Peyer's patch (tissue), 4 donors: ENCODE results near the gene KRT14.
"Not testable (repeated sequence)": the region's sequence is repeated elsewhere in the genome, so short reads cannot be mapped to it uniquely, and the experiment has no call there.

Source experiments
- CTCF ChIP-seq, 6 experiments: fragments of 450-650 bp in 4 of 6; fragments of 200-600 bp in 2 of 6; sonication (generic) in 1 of 6; IDR thresholded peaks; one replicate each; pipeline ENCODE4 v1.5.1; 2017 to 2019; ENCODE audit warnings: antibody characterized with exemption in 6 of 6, mild to moderate bottlenecking in 3 of 6, moderate library complexity in 1 of 6
- POLR2A ChIP-seq, 2 donors: fragments of 450-650 bp; IDR thresholded peaks; one replicate each; pipeline ENCODE4 v1.5.1; 2017; ENCODE audit warnings: antibody characterized with exemption in 2 of 2, mild to moderate bottlenecking in 2 of 2, moderate library complexity in 2 of 2

- TF ChIP-seq CTCF, POLR2A (IDR thresholded peaks at IDR 0.05): not testable (repeated sequence)
These were observed 39.6 kb upstream of the KRT14 start for GRCh38 chr17:41626028-41626913.
